GM21737 (cell line): ENCODE results near the gene LYRM1.
"Not testable (repeated sequence)": the region's sequence is repeated elsewhere in the genome, so short reads cannot be mapped to it uniquely, and the experiment has no call there.

ENCODE experiments used
- ATAC-seq: cut with Tn5 transposase; IDR thresholded peaks from one replicate; pipeline ENCODE4 v1.9.1; 2021; ENCODE audit warnings: mild to moderate bottlenecking, moderate library complexity; ENCODE audit not compliant: unreplicated experiment

Gene LYRM1

DNA sequence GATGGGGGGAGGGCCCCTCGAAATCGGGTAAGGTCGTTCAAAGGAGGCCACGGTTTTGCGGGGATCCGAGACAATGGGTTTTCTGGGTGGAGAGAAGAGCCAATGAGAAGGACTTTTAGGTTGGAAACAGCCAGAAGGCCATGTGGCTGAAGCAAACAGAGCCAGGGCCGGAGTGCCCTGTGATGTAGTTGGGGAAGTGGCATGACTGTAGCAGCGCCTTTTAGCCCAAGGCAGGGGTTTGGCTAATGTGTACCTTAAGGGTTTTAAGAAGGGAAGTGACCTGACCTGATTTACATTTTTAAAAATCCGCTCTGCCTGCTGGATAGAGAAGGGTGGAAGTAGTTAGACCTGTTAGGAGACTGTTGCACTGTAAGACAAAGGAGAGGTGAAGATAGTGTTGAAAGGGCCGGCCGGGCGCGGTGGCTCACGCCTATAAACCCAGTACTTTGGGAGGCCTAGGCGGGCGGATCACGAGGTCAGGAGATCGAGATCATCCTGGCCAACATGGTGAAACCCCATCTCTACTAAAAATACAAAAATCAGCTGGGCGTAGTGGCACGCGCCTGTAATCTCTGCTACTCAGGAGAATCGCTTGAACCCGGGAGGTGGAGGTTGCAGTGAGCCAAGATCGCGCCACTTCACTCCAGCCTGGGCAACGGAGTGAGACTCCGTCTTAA is 1.0 kb downstream of the LYRM1 start:
- no peak for ATAC-seq

DNA sequence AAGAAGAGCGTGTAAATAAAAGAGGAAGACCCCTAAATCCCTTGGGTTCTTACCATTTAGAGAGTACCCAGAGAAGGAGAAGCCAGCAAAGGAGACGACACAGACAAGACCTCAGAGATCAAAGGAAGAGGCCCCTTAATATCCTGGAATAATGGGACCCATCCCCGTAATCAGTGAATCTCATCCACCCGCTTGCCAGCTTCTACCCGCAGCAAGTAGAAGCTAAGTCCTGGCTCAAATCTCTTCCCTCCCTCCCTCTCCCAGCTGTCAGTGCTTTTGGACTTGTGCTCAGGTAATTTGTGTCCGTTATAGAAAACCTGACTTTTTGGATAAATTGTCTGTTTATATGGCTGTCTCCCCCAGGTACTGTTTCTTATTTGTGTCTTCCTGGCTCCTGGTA is 1.9 kb downstream of the LYRM1 start:
- no peak for ATAC-seq

DNA sequence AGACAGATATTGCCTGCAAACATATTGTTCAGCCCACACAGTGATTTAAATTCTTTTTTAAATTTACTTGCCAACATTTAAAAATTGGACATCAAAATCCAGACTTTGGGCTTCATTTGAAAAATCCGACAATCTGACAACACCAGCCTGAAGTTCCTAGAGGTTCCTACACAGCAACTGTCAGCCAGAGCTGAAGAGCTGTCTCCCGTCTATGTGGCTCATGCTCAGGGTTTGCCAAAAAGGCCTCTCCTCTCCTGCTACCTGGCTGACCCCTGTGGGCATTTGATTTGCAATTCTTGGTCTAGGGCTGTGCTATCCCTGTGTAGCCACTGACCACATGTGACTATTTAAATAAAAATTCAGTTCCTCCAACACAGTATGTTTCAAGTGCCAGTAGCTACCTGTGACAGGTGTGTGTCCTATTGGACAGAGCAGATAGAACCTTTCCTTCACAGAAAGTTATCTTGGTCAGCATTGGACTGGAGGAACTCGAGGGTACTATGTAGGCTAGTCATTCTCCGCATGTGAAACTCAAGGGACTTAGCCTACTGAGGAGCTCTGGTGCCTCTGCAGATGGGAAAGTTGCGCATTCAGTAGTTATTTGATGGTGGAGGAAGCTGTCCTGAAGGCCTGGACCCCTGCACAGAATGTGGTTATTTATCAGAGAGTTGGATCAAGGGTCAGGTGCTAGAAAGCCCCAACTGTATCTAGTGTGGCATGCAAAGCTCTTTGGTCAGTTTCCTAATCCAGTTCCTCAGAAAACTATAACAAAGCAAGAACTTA is 2.7 kb downstream of the LYRM1 start:
- ATAC-seq, result no peak

DNA sequence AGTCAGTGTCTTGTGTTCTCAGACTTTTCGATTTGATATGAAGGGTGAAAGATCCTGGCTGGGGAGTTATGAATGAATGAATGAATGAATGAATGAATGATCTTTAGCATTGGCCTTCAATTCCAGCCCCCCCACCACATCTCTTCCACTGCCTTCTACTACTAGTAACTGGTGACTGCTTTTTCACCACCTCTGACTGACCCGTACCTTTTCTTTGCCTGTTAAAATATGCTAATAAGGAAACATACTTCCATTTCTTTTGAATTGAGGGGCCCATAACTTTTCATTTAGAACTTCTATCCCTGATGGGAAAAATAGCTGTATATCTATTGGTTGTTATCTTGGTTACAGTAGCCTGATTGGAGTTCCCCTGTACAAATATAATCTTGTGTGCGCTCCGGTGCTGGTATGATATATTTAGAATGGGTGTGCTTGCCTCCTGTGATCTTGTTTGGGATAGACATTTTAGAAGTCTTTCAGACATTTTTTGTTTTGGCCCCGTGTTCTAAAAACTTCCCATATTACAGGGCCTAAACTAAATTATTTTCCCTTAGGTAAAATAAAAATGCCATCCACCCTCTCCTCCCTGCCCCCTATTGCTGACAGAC is 3.4 kb downstream of the LYRM1 start:
- ATAC-seq, result no peak

DNA sequence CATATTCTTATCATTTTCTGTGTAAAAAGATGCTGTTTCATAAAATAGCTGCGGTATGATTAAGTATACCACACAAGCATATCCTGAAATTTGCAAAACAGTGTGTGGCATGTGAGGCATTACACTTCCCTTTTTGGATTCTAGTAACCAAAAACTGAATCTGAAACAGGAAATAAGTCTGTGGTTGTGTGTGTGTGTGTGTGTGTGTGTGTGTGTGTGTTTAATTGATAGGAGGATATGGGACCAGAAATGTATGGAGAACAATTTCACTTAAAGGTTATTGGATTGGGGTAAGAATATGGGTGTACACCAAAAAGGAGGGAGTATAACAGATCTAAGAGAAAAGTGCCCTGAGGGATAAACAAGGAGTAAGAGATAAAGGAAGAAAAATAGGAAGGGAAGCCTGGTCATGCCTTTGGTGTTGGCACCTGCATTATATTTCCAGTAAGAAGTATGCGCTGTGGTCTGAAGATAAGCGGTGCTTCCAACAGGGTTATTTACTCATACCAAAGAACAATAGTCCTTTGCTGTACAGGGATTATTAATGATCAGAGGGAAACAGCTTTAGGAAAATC is 4.0 kb downstream of the LYRM1 start:
- ATAC-seq, result no peak

DNA sequence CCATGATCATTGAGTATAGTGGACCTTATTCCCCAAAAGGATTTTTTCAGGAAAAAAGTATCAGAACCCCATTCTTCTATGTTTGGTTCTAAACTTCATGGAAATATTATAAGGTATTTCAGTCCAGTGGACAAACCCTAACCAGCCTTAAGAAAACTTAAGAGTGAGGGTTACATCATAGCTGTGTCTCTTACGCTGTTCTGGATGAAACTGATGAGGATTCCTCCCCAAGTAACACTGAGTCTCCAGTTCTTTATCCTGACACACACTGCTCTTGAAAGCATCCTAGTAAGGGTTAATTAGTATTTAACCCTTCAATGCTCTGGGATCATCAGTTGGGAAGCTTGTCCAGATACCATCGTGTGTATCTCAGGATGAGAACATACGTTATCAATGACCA is 5.0 kb downstream of the LYRM1 start:
- no peak for ATAC-seq

DNA sequence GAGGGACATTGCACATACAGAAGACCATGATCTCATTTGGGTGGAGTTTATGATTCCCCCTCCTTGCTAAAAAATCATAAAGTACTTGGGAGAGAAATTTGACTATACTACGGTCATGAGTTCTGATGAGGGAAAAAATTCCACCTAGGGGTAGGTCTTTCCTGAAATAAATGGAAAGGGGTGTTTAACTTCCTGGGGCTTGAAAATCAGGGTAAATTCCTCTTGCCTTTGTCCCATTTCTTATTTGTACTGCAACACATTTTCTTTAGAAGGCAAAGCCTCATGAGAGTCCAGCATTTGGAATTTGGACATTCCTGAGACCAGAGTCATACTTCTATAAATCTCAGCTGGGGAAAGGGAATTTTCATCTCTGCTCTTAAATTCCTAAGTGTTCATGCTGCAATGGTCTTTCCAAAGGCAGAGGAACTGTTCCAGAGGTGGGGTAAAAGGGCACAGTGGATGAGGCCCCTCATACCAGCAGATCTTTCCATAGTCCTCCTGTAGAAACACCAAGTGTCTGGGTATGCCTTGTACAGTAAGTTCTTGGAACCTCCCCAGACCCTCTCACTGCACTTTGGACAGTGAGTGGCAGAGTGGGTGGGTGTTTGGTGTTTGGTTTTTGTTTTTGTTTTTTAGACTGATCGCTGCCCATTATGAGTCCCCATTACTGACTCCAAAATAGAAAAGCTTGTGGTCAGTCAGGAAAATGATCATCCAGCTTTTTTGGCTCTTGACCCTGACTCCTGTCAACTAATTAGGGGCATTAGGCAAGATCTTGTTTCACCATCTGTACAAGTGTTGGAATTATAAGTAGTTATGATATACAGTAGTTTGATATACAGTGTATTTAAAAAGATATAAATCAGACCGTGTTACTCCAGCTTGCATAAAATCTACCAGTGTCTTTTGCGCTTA is 6.0 kb downstream of the LYRM1 start:
- no peak for ATAC-seq

DNA sequence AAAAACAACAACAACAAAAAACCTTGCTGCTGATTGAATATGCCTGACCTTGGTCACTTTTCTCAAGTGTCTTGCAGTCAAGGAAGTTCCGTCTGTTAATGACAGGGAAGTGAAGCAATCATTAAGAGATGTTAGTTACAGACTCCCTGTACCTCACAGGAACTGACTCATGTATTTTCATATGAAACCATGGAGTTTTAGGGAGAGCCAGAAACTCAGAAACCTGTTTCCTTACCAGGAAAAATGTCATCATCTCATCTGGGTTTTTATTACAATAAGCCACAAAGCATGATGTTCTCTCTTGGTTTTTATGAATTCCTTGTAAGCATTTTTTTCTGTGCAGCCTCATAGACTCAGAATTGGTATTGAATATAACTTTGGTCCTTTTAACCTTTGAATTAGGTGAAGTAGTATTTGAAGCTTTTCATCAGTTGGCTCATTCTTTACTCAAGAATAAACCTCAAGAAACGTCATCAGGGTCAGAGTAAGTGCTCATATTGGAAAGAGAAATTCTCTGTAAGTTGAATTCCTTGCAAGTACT is 10.3 kb downstream of the LYRM1 start:
- ATAC-seq, result no peak

DNA sequence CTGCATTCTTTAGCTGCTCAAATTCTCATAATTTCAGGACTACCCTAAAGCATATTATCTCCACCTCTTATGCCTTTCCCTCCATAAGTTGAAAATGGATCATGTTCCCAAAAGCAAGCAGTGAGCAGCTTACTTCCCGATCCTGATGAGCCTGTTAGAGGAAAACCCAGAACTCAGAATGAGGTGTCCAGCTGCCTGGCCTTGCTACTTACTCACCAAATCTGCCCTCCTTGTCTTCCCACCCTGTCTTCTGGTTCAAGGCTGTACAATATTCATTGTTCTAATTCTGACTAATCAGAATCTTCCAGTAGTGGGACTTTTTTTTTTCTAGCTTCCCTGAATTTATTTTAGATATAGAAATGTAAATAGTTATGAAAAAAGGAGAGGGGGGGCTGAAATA is 10.8 kb downstream of the LYRM1 start:
- no peak for ATAC-seq

DNA sequence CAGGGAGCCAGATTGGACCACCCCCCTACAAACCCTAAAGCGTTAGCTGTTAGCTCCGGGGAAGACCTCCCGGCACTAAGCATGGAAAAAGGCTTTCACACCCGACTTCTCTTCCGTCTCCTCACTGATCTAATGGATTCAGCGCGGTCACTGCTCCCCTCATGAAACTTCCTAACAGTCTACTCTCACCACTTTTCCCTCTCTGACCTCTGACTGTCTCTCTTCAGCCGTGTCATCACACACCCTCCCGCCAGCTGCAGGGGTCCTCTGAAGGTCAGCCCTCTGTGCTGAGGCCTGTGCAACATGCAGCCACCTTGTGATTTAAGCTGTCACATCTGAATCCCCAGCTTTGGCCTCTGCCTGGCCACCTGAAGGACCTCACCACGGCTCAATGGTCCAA is 15.7 kb downstream of the LYRM1 start:
- no peak for ATAC-seq

DNA sequence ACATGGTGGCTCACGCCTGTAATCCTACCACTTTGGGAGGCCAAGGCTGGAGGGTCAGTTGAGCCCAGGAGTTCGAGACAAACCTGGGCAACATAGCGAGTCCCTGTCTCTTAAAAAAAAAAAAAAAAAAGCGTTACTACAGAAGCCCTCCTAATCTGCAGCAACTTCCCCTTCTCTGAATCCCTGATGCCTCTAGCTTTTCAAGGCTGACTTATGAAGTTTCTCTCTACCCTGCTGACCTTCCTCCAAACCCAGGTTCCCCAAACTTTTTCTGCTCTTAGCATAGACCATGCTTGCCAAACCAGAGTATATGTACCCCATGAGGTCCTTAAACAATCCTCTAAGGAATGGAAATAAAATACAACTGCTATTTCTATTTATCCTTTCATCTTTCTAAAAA is 16.4 kb downstream of the LYRM1 start:
- ATAC-seq, result no peak

DNA sequence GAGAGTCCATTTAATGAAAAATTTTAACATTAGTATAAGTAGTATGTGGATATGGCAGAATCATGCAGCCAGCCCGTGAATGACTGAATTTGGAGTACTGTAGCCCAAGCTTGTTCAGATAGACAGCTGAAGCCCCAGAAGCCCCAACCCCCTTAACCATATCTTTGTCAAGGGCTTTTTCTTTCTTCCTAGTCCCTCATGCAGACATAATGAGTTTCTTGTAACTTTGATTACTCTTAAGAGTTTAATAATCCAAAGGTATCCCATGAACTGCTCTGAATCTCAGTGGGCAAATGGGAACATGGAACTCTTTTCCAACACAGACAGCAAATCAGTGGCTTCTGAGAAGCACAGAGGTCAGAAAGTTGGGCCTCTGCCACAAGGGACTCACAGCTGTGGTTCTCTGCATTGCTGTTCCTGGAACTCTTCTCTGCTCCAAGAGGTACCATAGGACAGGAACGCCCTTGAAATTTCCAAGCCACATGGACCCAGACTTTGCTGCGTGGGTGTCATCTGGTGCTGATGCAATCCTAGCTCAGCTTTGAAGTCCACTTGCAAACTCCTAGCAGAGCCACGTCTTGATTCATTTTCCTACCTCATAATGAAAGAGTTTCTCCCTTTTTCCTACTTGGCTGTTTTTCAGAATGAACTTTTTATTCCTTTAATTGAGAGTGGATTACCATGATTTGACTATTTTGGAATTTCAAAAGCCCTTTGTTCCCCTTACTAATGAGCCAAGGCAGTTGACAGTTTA is 18.1 kb downstream of the LYRM1 start:
- no peak for ATAC-seq

DNA sequence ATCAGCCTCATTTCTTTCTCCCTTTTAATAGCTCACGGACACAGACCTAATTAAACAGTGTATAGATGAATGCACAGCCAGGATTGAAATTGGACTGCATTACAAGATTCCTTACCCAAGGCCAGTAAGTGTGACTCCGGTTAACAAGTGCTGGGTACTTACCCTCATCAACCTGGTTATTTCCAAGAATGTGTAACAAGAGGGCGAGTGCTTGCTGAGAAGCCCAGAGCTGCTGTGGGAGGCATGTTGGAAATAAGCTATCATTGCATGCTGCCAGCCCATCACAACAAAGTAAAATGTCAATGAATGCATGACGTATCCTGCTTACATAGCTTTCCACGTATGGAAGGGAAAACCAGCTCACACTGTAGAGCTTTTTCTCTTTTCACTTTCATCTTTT is 19.5 kb downstream of the LYRM1 start:
- ATAC-seq, result no peak

DNA sequence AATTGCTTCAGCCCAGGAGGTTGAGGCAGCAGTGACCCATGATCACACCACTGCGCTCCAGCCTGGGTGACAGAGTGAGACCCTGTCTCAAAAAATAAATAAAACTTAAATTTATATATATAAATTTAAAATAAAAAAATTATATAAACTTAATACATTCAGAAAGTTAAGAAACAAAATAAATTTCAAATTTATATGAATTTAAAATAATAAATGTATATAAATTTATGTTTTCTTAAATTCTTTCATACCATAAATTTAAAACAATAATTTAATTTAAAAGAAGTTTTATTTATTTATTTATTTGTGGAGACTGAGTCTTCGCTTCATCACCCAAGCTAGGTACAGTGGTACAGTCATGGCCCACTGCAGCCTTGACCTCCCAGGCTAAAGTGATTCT is 20.2 kb downstream of the LYRM1 start:
- ATAC-seq, result no peak

DNA sequence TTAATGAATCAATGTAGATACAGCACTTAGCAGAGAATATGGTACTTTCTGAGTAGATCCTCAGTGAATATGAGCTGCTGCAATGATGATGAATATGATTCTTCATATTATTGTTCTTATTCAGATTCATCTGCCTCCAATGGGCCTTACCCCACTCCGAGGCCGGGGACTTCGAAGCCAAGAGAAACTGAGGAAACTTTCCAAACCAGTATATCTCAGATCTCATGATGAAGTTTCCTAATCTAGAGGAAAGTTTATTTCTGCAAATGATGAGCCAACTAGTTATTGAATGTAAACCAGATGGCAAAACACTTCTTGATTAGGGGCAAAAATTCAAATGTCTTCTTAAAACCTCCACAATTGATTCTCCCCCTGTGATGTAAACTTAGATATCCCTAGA is 23.3 kb downstream of the LYRM1 start:
- no peak for ATAC-seq

DNA sequence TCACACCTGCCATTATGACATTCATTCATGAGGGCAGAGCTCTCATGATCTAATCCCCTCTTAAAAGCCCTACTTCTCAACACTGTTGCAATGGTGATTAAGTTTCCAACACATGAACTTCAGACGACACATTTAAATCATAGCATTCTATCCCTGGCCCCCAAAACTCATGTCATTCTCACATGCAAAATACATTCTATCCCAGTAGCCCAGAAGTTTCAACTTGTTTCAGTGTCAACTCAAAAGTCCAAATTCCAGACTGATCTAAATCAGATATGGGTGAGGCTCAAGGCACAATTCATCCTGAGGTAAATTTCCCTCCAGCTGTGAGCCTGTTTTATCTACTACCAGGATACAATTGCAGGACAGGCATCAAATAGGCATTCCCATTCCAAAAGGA is 25.2 kb downstream of the LYRM1 start:
- ATAC-seq, result no peak

DNA sequence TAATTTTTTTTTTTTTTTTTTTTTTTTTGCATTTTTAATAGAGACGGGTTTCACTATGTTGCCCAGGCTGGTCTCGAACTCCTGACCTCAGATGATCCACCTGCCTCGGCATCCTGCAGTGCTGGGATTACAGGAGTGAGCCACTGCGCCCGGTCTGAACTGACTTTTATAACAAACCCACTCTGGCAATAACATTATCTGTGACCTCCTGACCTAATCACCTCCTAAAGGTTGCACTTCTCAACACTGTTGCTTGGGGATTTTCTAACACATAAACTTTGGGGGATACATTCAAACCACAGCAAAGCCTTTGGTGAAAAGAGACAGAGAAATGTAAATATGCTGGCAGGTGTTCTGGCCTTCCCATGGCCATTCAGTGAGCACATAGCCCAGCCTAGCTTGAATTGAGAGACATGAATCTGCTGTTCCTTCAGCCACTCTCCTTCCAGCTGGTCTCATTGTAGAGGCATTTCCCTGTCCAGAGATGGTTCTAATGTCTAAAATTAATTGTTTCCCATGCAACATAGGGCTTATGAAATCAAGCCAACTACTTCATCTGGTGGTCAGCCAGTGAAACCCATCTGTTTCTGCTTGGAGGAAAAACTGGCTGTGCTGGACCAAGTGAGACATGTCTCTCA is 28.3 kb downstream of the LYRM1 start:
- no peak for ATAC-seq

DNA sequence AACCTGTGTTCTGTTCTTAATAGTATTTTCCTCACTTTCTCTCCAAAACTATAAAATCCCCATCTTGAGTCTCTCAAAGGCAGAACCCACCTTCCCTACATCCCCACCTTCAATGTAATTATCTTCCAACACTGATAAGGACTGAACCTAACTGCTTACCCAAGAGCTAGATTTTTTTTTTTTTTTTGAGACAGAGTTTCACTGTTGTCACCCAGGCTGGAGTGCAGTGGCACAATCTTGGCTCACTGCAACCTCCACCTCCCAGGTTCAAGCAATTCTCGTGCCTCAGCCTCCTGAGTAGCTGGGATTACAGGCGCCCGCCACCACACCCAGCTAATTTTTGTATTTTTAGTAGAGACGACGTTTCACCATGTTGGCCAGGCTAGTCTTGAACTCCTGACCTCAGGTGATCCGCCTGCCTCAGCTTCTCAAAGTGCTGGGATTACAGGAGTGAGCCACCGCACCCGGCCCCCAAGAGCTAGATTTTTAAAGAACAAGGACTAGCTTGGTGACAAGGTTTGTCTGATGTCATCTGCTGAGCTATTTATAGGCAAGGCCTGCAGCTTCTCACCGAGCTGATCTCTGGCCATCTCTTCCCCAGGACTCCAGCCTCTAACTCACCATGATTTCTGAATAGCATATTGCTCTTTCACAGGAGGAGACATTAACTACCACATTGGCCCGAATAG is 29.2 kb downstream of the LYRM1 start:
- not testable (repeated sequence) for ATAC-seq

DNA sequence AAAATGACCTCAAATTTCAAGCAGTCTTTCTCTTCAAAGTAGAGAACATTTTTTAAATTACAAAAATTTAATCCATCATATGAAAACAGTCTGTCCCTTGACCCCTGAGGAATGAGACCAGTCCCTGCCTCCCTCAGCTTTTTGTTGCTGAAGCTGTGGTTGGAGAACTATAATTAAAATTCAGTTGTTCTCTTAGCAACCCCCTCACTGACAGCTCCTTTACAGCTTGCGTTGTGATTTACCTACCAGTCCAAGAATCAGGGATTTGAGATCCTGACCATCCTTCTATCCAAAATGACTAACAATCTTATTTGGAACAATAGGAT is 29.8 kb downstream of the LYRM1 start:
- no peak for ATAC-seq
